NCI-H510A treated with DMSO at 0.1 percent for 48 hours (cell line): ENCODE data around the gene SPATC1L.
"Not testable (repeated sequence)": the region's sequence is repeated elsewhere in the genome, so short reads cannot be mapped to it uniquely, and the experiment has no call there.

Experiments
- DNase-seq: peaks from one replicate; lab custom pipeline; 2025; lab: John Stamatoyannopoulos, UW

Gene SPATC1L

GRCh38 chr21:46183910-46184624 lies at the start of gene SPATC1L:
Gene SPATC1L (minus strand): TSS chr21:46184459. CDS start chr21:46182816, 1,643 bp downstream.
- DNase-seq, result peak; percentile 14

GRCh38 chr21:46229923-46230260 lies 45.6 kb upstream of the SPATC1L start:
- DNase-seq, result no peak

- DNase-seq, result peak; percentile 49
Observed at GRCh38 chr21:46229133-46229922, 45.1 kb upstream of the SPATC1L start.

GRCh38 chr21:46228345-46229051 lies 44.2 kb upstream of the SPATC1L start, which contains the start of gene LSS:
Gene LSS (minus strand): TSS chr21:46228774. CDS start chr21:46228745, 29 bp downstream.
- DNase-seq, result peak; percentile 86

- no peak for DNase-seq
Observed at GRCh38 chr21:46227811-46228344, 43.6 kb upstream of the SPATC1L start.

- DNase-seq, result no peak
Observed at GRCh38 chr21:46226920-46227599, 42.8 kb upstream of the SPATC1L start.

- DNase-seq, result no peak
Observed at GRCh38 chr21:46226146-46226545, 41.9 kb upstream of the SPATC1L start.

GRCh38 chr21:46223661-46224060 lies 39.4 kb upstream of the SPATC1L start:
- DNase-seq, result not testable (repeated sequence)

- no peak for DNase-seq
Observed at GRCh38 chr21:46223217-46223616, 39.0 kb upstream of the SPATC1L start.

GRCh38 chr21:46222436-46223116 lies 38.3 kb upstream of the SPATC1L start:
- no peak for DNase-seq

GRCh38 chr21:46221664-46222435 lies 37.6 kb upstream of the SPATC1L start:
- DNase-seq, result no peak

GRCh38 chr21:46220847-46221246 lies 36.6 kb upstream of the SPATC1L start:
- no peak for DNase-seq

- DNase-seq, result peak; percentile 38
Observed at GRCh38 chr21:46220275-46220810, 36.1 kb upstream of the SPATC1L start.

- peak; percentile 38 for DNase-seq
Observed at GRCh38 chr21:46219591-46220239, 35.5 kb upstream of the SPATC1L start.

- DNase-seq, result no peak
Observed at GRCh38 chr21:46218906-46219590, 34.8 kb upstream of the SPATC1L start.

- DNase-seq, result no peak
Observed at GRCh38 chr21:46217511-46218196, 33.4 kb upstream of the SPATC1L start.

- DNase-seq, result no peak
Observed at GRCh38 chr21:46216132-46216747, 32.0 kb upstream of the SPATC1L start.
